HG02970 (cell line): ENCODE results near the gene KDM1A.

ENCODE experiments used
- ATAC-seq: cut with Tn5 transposase; IDR thresholded peaks from one replicate; pipeline ENCODE4 v1.9.1; 2021; ENCODE audit warnings: mild to moderate bottlenecking, moderate library complexity, moderate number of reproducible peaks; ENCODE audit not compliant: unreplicated experiment, low FRiP score

KDM1A gene

DNA sequence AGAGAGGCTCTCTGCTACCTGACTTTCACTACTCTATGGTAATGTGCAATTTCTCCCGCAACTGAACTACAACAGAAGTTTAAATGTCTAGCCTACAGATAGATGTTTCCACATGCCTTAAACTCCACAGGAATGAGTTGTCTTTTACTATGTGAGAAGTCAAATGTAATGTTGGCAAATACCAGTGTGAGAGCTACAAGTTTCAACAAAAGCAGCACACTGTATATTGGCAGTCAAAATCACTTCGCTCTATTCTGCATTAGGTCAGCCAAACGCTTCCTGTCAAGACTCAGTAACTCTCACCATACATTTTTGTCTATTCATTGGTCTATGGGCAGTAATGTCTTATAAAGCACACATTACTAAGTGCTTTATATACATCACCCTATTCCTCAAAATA is 107.5 kb downstream of the KDM1A start:
- ATAC-seq = no peak

DNA sequence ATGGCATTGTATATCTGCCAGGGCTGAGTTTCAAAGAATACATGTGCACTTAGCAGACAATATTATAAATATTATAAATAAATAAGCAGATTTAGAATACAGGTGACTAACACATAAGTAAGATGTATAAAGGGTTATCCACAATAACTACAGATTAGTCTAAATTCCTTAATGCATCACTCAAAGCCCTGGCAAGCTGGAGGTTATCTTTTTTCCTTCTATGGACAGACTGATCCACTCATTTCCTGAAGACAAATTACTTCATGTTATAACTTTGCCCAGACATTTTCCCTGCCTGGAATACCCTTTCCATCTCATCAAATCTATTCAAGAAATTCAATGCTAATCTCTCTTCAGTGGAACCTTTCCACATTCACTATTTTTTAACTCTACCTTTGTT is 110.6 kb downstream of the KDM1A start:
- no peak for ATAC-seq

DNA sequence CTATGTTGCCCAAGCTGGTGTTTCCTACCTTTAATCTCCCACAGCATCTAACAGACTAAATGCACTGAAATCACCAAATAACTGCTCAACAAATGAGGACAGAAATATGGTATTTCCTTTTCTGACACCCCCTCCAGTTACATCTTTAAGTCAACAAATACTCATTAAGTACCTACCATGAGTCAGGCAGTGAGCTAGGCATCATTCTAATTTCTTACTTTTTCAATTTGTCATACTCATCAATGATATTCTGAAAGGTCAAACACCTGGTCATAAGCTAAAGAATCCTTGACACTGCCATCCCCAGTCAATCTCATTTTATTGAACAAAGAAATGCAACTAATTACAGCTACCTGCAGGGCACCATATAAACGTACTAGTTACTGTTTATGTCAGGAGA is 112.8 kb downstream of the KDM1A start:
- no peak for ATAC-seq
